ENCODE data around the gene RSBN1. TPM values are rescaled to one million over a fixed set of nuclear protein-coding genes. Genes with fewer than 3 reads are reported as not detected.

Gene RSBN1
- total RNA-seq, 4 donors from 2014 or later = 15.8 to 24.3 (median 20.1) TPM

DNA sequence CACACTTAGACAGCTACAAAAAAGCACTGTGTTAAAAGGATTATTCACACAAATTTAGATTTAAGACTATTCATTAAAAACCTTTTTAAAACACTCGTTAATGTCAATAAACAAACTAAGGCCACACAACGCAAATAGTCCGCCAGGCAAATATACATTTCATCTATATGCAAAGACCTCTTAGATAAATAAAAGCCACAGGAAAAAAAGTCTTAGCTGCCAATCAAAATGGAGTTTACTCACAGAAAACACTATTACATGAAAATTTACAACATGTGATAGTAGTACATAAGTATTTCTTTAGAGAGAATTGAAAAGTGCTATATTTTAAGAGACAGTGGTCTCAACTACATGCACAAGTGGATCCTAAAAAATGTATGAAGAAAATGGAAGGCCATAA, 50.3 kb downstream of the RSBN1 start:
- intact Hi-C loops (cut with DNase I) = no loop called here
- no peaks in the 10 kb centered on the region for H3K27me3 ChIP-seq
- peaks cover 7 to 26% (median 19%) of the 10 kb centered on the region in 4 donors for H3K4me1 ChIP-seq
- whole genome bisulfite sequencing = 90% methylated on average over 3 of the region's 3 CpGs
- peaks cover 9 to 34% (median 20%) of the 10 kb centered on the region in 4 donors for H3K36me3 ChIP-seq
- no peak overlapping the region for H3K4me3 ChIP-seq
- no peak for DNase-seq (ENCODE audit: extremely low spot score)
- no peaks in the 10 kb centered on the region for H3K9me3 ChIP-seq
- no peak overlapping the region for H3K27ac ChIP-seq (replicated peaks in 1 of 4)
- TF ChIP-seq, protein P1, sequence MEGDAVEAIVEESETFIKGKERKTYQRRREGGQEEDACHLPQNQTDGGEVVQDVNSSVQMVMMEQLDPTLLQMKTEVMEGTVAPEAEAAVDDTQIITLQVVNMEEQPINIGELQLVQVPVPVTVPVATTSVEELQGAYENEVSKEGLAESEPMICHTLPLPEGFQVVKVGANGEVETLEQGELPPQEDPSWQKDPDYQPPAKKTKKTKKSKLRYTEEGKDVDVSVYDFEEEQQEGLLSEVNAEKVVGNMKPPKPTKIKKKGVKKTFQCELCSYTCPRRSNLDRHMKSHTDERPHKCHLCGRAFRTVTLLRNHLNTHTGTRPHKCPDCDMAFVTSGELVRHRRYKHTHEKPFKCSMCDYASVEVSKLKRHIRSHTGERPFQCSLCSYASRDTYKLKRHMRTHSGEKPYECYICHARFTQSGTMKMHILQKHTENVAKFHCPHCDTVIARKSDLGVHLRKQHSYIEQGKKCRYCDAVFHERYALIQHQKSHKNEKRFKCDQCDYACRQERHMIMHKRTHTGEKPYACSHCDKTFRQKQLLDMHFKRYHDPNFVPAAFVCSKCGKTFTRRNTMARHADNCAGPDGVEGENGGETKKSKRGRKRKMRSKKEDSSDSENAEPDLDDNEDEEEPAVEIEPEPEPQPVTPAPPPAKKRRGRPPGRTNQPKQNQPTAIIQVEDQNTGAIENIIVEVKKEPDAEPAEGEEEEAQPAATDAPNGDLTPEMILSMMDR (IDR thresholded peaks at IDR 0.05) = no peak
- TF ChIP-seq POLR2A (IDR thresholded peaks at IDR 0.05; ENCODE audit: low read depth) (no peak), POLR2AphosphoS5 (IDR thresholded peaks at IDR 0.05) (no peak), EP300 (IDR thresholded peaks at IDR 0.05) (no peak)

DNA sequence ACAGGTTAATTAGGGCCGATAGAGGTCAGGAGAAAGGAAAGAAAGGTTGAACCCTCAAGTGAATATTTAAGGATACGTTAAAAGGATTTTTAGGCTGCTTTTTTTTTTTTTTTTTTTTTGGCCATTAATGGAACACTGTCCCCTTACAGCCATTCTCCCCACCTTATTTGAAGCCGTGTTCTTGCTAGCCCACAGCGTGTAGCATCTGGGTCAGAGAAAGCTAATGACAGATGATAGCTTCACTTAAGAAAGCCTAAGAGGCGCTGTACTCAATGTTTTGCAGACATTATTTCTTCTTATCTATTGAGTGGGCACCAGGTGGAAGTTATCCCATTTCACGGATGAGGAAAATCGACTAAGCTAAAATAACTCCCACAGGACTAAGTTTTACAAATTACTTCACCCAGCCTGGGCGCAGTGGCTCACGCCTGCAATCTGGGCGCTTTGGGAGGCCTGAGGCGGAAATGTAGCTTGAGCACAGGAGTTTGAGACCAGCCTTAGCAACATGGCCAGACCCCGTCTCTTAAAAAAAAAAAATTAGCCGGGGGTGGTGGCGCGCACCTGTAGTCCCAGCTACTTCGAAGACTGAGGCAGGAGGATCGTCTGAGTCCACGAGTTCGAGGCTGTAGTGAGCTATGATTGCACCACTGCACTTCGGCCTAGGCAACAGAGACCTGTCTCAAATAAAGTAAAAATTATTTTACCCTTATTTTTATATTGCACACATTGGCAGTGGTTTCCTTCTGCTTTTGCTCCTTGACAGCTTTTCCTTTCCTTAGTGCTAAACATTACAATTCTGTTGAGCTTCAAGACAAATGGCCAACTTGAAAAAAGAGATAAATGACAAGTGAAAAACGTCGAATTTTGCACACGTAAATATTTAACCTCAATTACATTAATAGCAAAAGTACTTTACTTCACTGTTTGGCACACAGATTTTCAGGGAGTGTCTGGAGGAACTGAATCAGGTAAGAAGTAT, 51.9 kb downstream of the RSBN1 start:
- Histone ChIP-seq H3K9me3 (no peaks in the 10 kb centered on the region), H3K27me3 (no peaks in the 10 kb centered on the region), H3K4me3 (peak overlapping the region; percentile 74 to 78 (median 76)), H3K4me1 (peaks cover 10 to 34% (median 28%) of the 10 kb centered on the region in 4 donors), H3K36me3 (peaks cover 0 to 19% (median 5%) of the 10 kb centered on the region in 4 donors), H3K27ac (replicated peaks in 1 of 4) (peak overlapping the region; percentile 86 to 95 (median 92))
- intact Hi-C loops (cut with DNase I) = no loop called here
- WGBS = 64% methylated on average over 23 of the region's 23 CpGs
- no peak for DNase-seq (ENCODE audit: extremely low spot score)
- no peak for TF ChIP-seq POLR2A (IDR thresholded peaks at IDR 0.05; ENCODE audit: low read depth)

DNA sequence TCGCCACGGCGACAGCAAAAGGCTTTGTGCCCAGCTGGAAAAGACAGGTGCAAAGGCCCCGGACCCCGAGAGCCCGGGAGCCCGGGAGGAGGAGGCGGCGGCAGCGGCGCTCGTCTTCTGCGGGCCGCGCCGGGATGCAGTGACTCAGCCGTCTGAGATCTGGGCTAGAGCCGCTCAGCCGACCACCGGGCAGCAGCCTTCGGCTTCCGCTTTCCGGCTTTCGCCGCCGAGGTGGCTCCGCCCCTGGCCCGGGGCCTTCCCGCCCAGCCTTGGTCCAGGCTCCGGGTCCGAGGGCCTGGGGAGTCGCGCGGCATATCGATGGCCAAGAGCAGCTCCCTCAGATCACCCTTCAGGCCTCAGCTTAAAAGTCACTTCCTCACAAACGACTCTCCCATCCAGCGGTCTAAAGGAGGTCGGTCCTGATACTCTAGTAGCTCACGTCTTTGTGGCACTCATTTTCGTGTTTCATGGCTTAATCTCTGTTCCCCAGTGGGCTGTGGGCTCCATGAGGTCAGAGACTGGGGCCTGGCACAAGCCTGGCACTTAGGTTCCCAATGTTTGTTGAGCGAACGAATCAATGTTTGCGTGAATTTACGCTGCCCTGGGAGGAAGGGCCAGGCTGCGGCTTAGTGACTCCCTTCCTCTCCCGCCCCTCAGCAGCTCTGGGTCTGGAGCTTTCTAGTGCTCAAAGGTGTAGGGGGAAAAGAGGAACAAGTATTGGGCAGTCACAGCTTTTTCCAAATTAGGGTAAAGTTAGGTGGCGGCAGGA, 52.8 kb downstream of the RSBN1 start, which contains the start of gene PHTF1:
TSS of gene PHTF1 (minus strand) at position 154 of the 769 bp plus-strand sequence. CDS start 783 bp downstream, outside the sequence.
- Histone ChIP-seq H3K27me3 (no peaks in the 10 kb centered on the region), H3K36me3 (peaks cover 0 to 10% (median 2%) of the 10 kb centered on the region in 4 donors), H3K27ac (replicated peaks in 1 of 4) (peak within 1 kb of the TSS; percentile 86 to 95 (median 92)), H3K4me1 (peaks cover 10 to 34% (median 28%) of the 10 kb centered on the region in 4 donors), H3K9me3 (no peaks in the 10 kb centered on the region), H3K4me3 (peak within 1 kb of the TSS; percentile 74 to 78 (median 76))
- peak; percentile 93 for DNase-seq (ENCODE audit: extremely low spot score)
- intact Hi-C loops (cut with DNase I) = loop anchor here (5.0 kb wide), 1 partner anchor 53 kb away; the partner anchor contains the start of gene RSBN1
- TF ChIP-seq, protein P1 (IDR thresholded peaks at IDR 0.05) = no peak
- TF ChIP-seq POLR2AphosphoS5 (IDR thresholded peaks at IDR 0.05) (peak; percentile 56 to 84), POLR2A (IDR thresholded peaks at IDR 0.05; ENCODE audit: low read depth) (peak; percentile 46), EP300 (IDR thresholded peaks at IDR 0.05) (no peak)
- 1% methylated on average over 31 of the region's 47 CpGs for WGBS

DNA sequence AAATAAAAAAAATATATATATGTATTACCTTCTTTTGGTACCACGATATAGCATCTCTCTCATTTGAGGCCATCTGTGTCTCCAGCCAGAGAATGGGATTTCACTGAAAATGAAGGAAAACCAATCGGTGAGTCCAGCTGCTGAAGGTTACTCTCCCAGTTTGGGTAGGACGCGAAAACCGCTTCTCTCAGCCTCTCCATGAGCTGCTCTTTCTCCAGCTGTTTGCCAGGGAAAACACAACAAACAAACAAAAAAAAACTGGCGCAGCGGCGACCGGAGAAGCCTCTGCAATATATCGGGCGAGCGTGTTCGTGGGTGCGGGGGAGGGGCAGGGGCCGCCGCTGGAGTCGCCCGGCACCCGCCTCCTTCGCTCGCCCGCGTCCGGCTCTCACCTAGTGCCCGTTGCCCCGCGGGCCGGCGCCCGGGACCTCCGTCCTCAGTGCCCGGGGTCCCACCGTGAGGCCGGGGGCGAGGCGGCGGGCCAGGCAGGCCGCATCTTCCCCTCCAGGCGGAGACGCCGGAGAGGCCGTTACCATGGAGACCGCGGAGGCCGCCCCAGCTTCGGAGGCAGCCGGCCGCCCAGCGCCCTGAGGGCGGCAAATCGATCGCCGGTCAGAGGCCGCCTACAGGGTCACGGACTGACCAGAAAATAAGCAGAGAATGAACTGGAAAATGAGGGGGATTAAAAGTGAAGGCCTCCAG, 53.5 kb downstream of the RSBN1 start:
- intact Hi-C loops (cut with DNase I) = loop anchor here (5.0 kb wide), 1 partner anchor 54 kb away; the partner anchor contains the start of gene RSBN1
- Histone ChIP-seq H3K4me1 (peaks cover 10 to 34% (median 28%) of the 10 kb centered on the region in 4 donors), H3K4me3 (peak overlapping the region; percentile 74 to 78 (median 76)), H3K27me3 (no peaks in the 10 kb centered on the region), H3K9me3 (no peaks in the 10 kb centered on the region), H3K27ac (replicated peaks in 1 of 4) (peak overlapping the region; percentile 86 to 95 (median 92)), H3K36me3 (peaks cover 0 to 14% (median 2%) of the 10 kb centered on the region in 4 donors)
- WGBS = under 1% methylated on average over 20 of the region's 55 CpGs
- no peak for DNase-seq (ENCODE audit: extremely low spot score)
- TF ChIP-seq, protein P1 (IDR thresholded peaks at IDR 0.05) = no peak
- TF ChIP-seq EP300 (IDR thresholded peaks at IDR 0.05) = no peak
- TF ChIP-seq POLR2AphosphoS5 (IDR thresholded peaks at IDR 0.05) = no peak
- no peak for TF ChIP-seq POLR2A (IDR thresholded peaks at IDR 0.05; ENCODE audit: low read depth)

All from esophagus muscularis mucosa (tissue), 4 donors.